ENCODE measurements around the gene NCKAP5.

DNA sequence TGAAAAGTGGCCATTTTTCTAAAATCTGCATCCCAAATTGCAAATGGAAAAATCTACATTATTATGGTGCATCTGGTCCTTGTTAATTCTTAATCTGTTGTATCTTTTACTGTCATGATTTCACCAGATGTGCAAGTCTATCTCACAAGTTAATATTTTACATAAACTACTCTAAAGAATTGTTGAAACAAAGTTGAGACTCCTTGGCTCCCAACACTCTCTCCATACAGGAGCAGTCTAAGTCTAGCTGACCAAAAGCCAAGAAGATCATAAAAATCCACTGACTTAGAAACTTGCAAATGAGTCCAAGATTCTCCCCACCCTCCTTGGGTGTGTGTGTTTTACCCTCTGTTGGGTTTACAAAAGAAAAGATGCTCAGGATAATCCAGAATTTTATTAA is 85.1 kb downstream of the NCKAP5 start:
- TF ChIP-seq, protein P1, sequence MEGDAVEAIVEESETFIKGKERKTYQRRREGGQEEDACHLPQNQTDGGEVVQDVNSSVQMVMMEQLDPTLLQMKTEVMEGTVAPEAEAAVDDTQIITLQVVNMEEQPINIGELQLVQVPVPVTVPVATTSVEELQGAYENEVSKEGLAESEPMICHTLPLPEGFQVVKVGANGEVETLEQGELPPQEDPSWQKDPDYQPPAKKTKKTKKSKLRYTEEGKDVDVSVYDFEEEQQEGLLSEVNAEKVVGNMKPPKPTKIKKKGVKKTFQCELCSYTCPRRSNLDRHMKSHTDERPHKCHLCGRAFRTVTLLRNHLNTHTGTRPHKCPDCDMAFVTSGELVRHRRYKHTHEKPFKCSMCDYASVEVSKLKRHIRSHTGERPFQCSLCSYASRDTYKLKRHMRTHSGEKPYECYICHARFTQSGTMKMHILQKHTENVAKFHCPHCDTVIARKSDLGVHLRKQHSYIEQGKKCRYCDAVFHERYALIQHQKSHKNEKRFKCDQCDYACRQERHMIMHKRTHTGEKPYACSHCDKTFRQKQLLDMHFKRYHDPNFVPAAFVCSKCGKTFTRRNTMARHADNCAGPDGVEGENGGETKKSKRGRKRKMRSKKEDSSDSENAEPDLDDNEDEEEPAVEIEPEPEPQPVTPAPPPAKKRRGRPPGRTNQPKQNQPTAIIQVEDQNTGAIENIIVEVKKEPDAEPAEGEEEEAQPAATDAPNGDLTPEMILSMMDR (IDR thresholded peaks at IDR 0.05) = no peak
- no peak for TF ChIP-seq POLR2A (IDR thresholded peaks at IDR 0.05)
